ENCODE results near the gene LOXL1. TPM values are rescaled to one million over a fixed set of nuclear protein-coding genes. Genes with fewer than 3 reads are reported as not detected.
A peak's percentile ranks its signal among the peaks of the same experiment; 100 is the strongest.

Gene LOXL1
- total RNA-seq, 2 donors from 2014 or later, result 2.3 to 6.9 TPM

GRCh38 chr15:73948396-73948795 lies 22.1 kb downstream of the LOXL1 start:
- TF ChIP-seq CTCF (IDR thresholded peaks at IDR 0.05), result no peak
- Histone ChIP-seq H3K27ac (no peak overlapping the region), H3K36me3 (no peaks in the 10 kb centered on the region), H3K4me1 (peaks cover 4% of the 10 kb centered on the region), H3K9me3 (no peaks in the 10 kb centered on the region), H3K4me3 (no peak overlapping the region), H3K9ac (ENCODE audit: low read depth in 2 of 2, low read length in 2 of 2) (no peak overlapping the region), H3K27me3 (no peaks in the 10 kb centered on the region)
- DNase-seq, result no peak
- intact Hi-C loops (cut with DNase I), result no loop called here

- no peaks in the 10 kb centered on the region for H3K9me3 ChIP-seq
- no peak overlapping the region for H3K4me3 ChIP-seq
- H3K9ac ChIP-seq (ENCODE audit: low read depth in 2 of 2, low read length in 2 of 2), result no peak overlapping the region
- no peaks in the 10 kb centered on the region for H3K36me3 ChIP-seq
- no peak for DNase-seq
- H3K4me1 ChIP-seq, result peaks cover 4% of the 10 kb centered on the region
- intact Hi-C loops (cut with DNase I), result no loop called here
- H3K27ac ChIP-seq, result no peak overlapping the region
- TF ChIP-seq CTCF (IDR thresholded peaks at IDR 0.05), result no peak
- no peaks in the 10 kb centered on the region for H3K27me3 ChIP-seq
Observed at GRCh38 chr15:73948982-73949381, 22.7 kb downstream of the LOXL1 start.

- Histone ChIP-seq H3K9ac (ENCODE audit: low read depth in 2 of 2, low read length in 2 of 2) (no peak overlapping the region), H3K27me3 (no peaks in the 10 kb centered on the region), H3K27ac (no peak overlapping the region), H3K36me3 (no peaks in the 10 kb centered on the region), H3K4me3 (no peak overlapping the region), H3K4me1 (peaks cover 4% of the 10 kb centered on the region), H3K9me3 (no peaks in the 10 kb centered on the region)
- no peak for TF ChIP-seq CTCF (IDR thresholded peaks at IDR 0.05)
- DNase-seq, result no peak
- intact Hi-C loops (cut with DNase I), result no loop called here
Observed at GRCh38 chr15:73949496-73949895, 23.2 kb downstream of the LOXL1 start.

- H3K9me3 ChIP-seq, result no peaks in the 10 kb centered on the region
- intact Hi-C loops (cut with DNase I), result no loop called here
- TF ChIP-seq CTCF (IDR thresholded peaks at IDR 0.05), result no peak
- H3K27me3 ChIP-seq, result no peaks in the 10 kb centered on the region
- no peak overlapping the region for H3K9ac ChIP-seq (ENCODE audit: low read depth in 2 of 2, low read length in 2 of 2)
- no peaks in the 10 kb centered on the region for H3K36me3 ChIP-seq
- H3K4me3 ChIP-seq, result no peak overlapping the region
- peaks cover 4% of the 10 kb centered on the region for H3K4me1 ChIP-seq
- no peak overlapping the region for H3K27ac ChIP-seq
- DNase-seq, result no peak
Observed at GRCh38 chr15:73950479-73950830, 24.2 kb downstream of the LOXL1 start.

GRCh38 chr15:73950831-73951561 lies 24.7 kb downstream of the LOXL1 start:
- peaks cover 4% of the 10 kb centered on the region for H3K4me1 ChIP-seq
- H3K9ac ChIP-seq (ENCODE audit: low read depth in 2 of 2, low read length in 2 of 2), result peak overlapping the region; percentile 13 to 44
- peak overlapping the region; percentile 75 for H3K27ac ChIP-seq
- peak; percentile 80 for DNase-seq
- H3K27me3 ChIP-seq, result no peaks in the 10 kb centered on the region
- intact Hi-C loops (cut with DNase I), result no loop called here
- no peaks in the 10 kb centered on the region for H3K9me3 ChIP-seq
- TF ChIP-seq CTCF (IDR thresholded peaks at IDR 0.05), result peak; percentile 53
- H3K4me3 ChIP-seq, result no peak overlapping the region
- no peaks in the 10 kb centered on the region for H3K36me3 ChIP-seq

All from colonic mucosa (tissue), 4 donors.